Progenitor cell of endocrine pancreas (in vitro differentiated cells): ENCODE data around the gene NFATC2. TPM values are rescaled to one million over a fixed set of nuclear protein-coding genes. Genes with fewer than 3 reads are reported as not detected.

Experiments
- DNase-seq: peaks from one replicate; pipeline ENCODE4 v3.0.0; 2021; ENCODE audit warnings: low spot score; ENCODE audit not compliant: unreplicated experiment
- H3K27ac Mint-ChIP-seq: 2 replicates; pipeline ENCODE4 v1.8.0; 2021; ENCODE audit warnings: mild to moderate bottlenecking, moderate library complexity, mixed read lengths
- H3K27me3 Mint-ChIP-seq: 2 replicates; pipeline ENCODE4 v1.8.0; 2021; ENCODE audit warnings: mixed read lengths
- H3K36me3 Mint-ChIP-seq: 2 replicates; pipeline ENCODE4 v1.8.0; 2022; ENCODE audit warnings: mixed read lengths; ENCODE audit not compliant: insufficient read depth
- H3K4me1 Mint-ChIP-seq: 2 replicates; pipeline ENCODE4 v1.8.0; 2021; ENCODE audit warnings: low read depth, mixed read lengths
- H3K4me3 Mint-ChIP-seq: 2 replicates; pipeline ENCODE4 v1.8.0; 2021; ENCODE audit warnings: low read depth, mild to moderate bottlenecking, moderate library complexity, mixed read lengths
- H3K9me3 Mint-ChIP-seq: 2 replicates; pipeline ENCODE4 v1.8.0; 2021; ENCODE audit warnings: low read depth, mixed read lengths
- total RNA-seq: library from RNA; stranded (reverse); gene quantifications from 2 replicates; pipeline ENCODE4 v1.2.1, GENCODE V29; 2021
- TF ChIP-seq, protein P1 (sequence below): fragments of 200-600 bp; sonication (generic); IDR thresholded peaks from one replicate; pipeline ENCODE4 v1.5.0; 2021; ENCODE audit warnings: antibody characterized with exemption, mild to moderate bottlenecking; ENCODE audit not compliant: unreplicated experiment

Gene NFATC2
- total RNA-seq, 1 donor from 2014 or later, result 11.2 TPM

DNA sequence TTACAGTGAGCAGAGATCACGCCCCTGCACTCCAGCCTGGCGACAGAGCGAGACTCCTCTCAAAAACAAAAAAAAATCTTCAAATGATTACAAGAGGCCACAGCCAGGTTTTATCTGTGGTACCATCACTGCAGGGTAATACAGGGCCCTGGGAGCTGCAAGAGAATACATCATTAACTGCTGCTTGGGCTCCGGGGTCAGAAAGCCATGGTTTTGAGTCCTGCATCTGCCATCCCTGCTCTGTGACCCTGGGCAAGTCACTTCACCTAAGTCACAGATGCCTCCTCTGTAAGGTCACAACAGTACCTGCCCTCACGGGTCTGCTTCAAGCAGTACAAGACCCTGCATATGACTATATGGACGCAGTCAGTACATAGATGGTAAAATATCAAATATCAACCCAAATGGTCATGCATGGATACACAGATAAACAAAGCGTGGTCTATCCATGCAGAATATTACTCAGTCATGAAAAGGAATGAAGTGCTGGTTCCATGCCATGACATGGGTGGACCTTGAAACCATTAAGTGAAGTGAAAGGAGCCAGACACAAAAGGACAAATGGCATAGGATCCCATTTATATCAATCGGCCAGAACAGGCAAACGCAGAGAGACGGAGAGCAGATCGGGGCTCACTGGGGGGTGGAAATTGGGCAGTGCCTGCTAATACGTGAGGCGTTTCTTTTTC is 83.6 kb downstream of the NFATC2 start:
- H3K9me3 Mint-ChIP-seq, result peaks cover 5% of the 10 kb centered on the region
- TF ChIP-seq, protein P1, sequence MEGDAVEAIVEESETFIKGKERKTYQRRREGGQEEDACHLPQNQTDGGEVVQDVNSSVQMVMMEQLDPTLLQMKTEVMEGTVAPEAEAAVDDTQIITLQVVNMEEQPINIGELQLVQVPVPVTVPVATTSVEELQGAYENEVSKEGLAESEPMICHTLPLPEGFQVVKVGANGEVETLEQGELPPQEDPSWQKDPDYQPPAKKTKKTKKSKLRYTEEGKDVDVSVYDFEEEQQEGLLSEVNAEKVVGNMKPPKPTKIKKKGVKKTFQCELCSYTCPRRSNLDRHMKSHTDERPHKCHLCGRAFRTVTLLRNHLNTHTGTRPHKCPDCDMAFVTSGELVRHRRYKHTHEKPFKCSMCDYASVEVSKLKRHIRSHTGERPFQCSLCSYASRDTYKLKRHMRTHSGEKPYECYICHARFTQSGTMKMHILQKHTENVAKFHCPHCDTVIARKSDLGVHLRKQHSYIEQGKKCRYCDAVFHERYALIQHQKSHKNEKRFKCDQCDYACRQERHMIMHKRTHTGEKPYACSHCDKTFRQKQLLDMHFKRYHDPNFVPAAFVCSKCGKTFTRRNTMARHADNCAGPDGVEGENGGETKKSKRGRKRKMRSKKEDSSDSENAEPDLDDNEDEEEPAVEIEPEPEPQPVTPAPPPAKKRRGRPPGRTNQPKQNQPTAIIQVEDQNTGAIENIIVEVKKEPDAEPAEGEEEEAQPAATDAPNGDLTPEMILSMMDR, result no peak
- no peak overlapping the region for H3K27ac Mint-ChIP-seq
- H3K27me3 Mint-ChIP-seq, result no peaks in the 10 kb centered on the region
- H3K36me3 Mint-ChIP-seq, result peaks cover 13% of the 10 kb centered on the region
- no peak for DNase-seq
- no peak overlapping the region for H3K4me3 Mint-ChIP-seq
- no peaks in the 10 kb centered on the region for H3K4me1 Mint-ChIP-seq

DNA sequence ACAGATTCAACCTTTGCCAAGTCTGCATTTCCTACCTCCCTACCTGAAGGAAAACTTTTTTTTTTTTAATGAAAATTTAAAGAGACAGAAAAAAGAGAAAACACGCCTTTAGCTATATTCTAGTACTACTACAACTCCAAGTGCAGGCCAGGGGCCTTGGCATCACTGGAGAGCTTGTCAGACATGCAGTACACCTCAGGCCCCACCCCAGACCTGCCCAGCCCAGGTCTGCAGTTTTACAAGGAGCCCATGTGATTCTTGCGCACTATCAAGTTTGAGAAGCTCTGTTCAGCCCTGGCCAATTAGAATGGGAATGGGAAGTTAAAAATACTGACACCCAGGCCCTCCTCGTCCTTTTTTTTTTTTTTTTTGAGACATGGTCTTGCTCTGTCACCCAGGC is 85.0 kb downstream of the NFATC2 start:
- Mint-ChIP-seq H3K4me3 (no peak overlapping the region), H3K27ac (peak overlapping the region; percentile 62), H3K9me3 (peaks cover 5% of the 10 kb centered on the region), H3K27me3 (no peaks in the 10 kb centered on the region), H3K36me3 (peaks cover 21% of the 10 kb centered on the region), H3K4me1 (no peaks in the 10 kb centered on the region)
- TF ChIP-seq, protein P1, result no peak
- DNase-seq, result no peak

DNA sequence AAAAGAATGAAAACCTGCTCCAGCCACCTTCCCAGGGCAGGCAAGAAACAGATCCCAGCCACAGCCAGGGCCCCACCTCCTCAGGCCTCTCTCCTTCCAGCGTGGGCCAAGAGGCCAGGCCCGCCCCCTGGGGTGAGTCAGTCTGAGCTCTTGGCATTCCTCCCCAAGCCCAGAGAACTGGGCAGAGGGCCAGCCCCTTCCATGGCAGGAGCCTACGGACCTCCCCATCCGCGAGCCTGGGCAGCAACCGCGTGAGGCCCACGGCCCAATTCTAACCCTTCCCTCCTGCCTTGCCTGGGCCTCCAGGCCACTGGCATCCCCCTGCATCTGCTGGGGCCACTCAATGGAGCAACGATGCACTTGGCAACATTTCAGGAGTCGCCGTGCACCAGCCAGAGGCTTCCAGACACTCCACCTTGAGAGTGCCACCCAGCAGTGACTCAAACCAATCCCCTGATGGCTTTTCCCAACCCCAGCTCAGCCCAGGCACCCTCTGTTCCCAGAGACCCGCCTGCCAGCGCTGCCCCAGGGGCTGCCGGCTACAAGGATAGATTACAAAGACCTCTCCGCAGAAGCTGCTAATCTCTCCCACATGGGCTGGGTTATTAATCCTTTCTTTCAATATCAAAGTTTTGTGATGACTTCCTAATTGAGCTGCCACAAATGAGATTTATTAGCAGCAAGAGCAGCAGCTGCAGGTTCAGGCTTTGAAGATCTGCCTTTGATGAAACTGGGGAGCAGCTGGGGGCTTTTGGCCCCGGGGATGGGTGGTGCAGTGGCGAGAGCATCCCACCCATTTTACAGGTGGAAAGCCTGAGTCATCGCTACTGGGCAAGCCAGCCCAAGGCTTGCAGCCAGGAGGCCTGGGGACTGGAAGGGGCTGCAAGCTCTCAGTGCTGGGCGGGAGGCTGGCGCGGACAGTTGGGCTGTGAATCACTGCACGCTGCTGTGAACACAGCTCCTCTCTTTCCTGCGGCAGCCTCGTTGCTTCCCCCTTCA is 85.7 kb downstream of the NFATC2 start:
- Mint-ChIP-seq H3K36me3 (peaks cover 26% of the 10 kb centered on the region), H3K4me1 (no peaks in the 10 kb centered on the region), H3K27ac (peak overlapping the region; percentile 9), H3K4me3 (no peak overlapping the region), H3K9me3 (peaks cover 5% of the 10 kb centered on the region), H3K27me3 (no peaks in the 10 kb centered on the region)
- DNase-seq, result no peak
- TF ChIP-seq, protein P1, result no peak

DNA sequence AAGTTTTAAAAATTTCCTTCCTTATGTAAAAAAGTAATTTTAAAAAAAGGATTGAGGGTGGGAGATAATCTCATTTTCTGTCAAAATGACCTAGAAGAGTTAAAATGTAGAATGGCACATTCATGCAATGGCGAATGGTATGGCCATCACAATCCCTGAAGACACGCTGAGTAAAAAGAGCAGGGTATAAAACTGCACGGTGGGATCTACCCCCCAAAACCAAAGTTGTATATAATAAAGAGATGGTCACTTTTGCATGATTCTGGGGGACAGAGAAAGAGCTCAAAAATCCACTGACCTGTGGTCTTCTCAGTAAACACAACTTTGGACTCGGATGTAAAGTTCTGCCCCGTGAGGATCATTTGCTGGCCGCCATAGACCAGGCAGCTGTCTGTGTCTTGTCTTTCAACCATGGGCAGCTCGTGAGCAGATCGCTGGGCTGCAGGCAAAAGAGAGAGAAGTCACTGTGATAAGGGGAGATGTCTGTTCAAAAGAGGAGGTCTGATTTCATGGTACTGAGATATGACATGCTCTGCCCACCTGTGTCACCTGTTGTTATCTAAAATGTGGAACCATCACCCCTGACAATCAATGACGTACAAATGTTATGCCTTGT is 88.2 kb downstream of the NFATC2 start:
- Mint-ChIP-seq H3K27me3 (no peaks in the 10 kb centered on the region), H3K4me1 (no peaks in the 10 kb centered on the region), H3K9me3 (peaks cover 5% of the 10 kb centered on the region), H3K4me3 (no peak overlapping the region), H3K27ac (no peak overlapping the region), H3K36me3 (peaks cover 26% of the 10 kb centered on the region)
- DNase-seq, result no peak
- TF ChIP-seq, protein P1, result no peak

DNA sequence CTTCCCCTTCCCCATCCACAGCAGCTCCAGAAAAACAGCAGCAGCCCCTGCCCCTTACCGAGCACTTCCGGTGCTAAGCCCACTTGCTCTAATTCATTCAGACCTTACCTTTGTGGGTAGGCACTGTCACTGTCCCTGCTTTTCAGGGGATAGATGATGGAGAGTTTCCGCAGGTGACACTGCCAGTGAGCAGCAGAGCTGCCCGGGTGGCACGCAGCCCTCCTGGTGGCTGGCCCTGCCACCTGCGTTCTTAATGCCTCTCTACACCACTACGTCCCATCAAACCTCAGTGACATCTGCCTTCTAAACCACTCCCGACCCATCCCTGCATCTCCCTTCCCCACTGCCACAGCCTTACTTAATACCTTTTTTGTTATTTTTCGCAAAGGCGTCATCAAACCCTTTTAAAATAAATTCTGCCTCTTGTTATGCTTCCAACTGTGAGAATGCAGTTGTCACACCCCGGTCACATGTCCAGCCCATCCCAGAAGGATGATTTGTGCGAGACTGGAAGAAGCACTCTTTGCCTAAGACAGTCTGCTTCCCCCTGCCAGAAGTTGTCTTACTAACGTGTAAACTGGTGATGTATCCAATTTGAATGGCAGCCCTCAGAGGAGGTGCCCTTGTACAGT is 89.7 kb downstream of the NFATC2 start:
- Mint-ChIP-seq H3K27me3 (no peaks in the 10 kb centered on the region), H3K4me3 (no peak overlapping the region), H3K9me3 (peaks cover 5% of the 10 kb centered on the region), H3K27ac (no peak overlapping the region), H3K4me1 (no peaks in the 10 kb centered on the region), H3K36me3 (peaks cover 25% of the 10 kb centered on the region)
- no peak for DNase-seq
- TF ChIP-seq, protein P1, result no peak
